Germinal center (tissue), 1 donor: ENCODE results near the gene TPM3.
A peak's percentile ranks its signal among the peaks of the same experiment; 100 is the strongest.
"Not testable (repeated sequence)": the region's sequence is repeated elsewhere in the genome, so short reads cannot be mapped to it uniquely, and the experiment has no call there.

Source experiments
- DNase-seq: peaks from one replicate; pipeline ENCODE4 v3.0.0; 2012; ENCODE audit warnings: mixed read lengths, low spot score

Gene TPM3

DNA sequence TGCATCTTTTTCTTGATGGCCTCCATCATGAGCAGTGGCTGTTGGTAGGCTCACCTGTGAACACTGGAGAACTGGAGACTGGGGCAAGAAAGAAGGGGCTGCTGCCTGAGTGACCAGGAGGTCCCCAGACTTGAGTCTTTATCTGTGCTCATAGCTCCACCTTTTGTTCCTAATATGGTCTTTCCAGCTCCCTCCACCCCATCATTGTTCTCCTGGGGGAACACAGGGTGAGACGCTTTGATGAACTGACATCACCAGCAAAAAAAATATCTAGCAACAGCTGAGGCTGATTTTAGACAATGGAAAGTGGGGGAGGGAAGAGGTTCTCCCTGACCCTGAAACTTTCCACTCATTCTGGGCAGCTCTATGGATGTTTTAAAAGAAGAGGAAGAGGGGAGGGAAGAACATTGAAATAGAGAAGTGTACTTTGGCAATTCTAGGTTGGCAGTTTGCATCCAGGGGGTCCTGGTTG lies at the start of gene TPM3:
TPM3 (minus strand) TSS at position 111 of the 472 bp plus-strand sequence; CDS start at position 29, 82 bp downstream.
- DNase-seq, result no peak

- no peak for DNase-seq
Observed at GRCh38 chr1:154240294-154240833, 48.5 kb upstream of the TPM3 start.

GRCh38 chr1:154239491-154239890 lies 47.6 kb upstream of the TPM3 start:
- DNase-seq, result no peak

DNA sequence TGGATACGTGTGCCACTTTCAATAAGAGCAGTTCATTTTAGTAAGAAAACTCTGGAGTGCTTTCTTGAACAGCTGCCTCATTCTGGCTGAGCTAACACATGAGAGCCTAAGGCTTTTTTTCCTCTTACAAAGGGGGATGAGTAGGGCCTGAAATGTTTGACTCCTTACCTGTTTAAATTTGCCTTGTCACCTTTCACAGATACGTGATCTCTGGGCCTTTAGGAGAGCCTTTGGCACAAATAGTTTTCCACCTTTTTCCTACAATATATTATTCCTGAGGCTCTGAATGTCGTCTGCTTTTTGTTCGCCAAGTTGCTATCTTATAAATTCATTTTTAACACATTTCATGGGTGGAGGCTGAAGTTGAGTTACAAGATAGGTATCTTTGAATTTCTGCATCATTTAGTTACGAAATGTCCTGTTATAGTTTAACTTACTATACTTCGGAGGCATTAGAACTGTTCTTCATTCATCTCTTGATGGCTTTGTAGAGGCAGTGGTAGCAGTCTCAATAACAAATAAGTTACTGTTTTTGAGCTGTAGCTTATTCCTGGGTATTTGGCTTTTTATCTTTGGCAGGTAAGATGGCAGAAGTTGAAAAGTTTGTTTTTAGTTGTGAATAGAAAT lies 46.1 kb upstream of the TPM3 start:
- no peak for DNase-seq

- no peak for DNase-seq
Observed at GRCh38 chr1:154237435-154237834, 45.5 kb upstream of the TPM3 start.

DNA sequence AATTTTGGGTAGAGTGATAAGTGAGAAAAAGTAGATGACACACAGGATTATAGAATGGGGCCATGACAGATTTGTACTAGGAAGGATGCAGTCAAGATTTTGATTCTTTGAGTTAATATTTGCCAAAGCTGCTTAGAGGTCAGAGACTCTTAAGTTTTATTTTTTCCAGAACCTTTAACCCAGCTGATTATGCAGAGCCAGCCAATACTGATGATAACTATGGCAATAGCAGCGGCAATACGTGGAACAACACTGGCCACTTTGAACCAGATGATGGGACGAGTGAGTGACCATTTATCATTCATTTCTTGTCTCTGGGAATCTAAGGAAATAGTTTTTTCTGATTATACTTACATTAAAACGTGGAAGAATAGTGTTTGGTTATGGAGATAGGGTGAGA lies 45.0 kb upstream of the TPM3 start:
- no peak for DNase-seq

DNA sequence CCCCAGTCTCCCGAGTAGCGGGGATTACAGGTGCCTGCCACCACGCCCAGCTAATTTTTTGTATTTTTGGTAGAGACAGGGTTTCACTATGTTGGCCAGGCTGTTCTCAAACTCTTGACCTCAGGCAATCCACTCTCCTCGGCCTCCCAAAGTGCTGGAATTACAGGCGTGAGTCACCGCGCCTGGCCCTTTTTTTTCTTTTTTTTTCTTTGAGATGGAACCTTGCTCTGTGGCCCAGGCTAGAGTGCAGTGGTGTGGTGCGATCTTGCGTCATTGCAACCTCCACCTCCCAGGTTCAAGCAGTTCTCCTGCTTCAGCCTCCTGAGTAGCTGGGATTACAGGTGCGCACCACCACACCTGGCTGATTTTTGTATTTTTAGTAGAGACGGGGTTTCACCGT lies 41.2 kb upstream of the TPM3 start:
- DNase-seq, result not testable (repeated sequence)

GRCh38 chr1:154231112-154231511 lies 39.2 kb upstream of the TPM3 start:
- DNase-seq, result not testable (repeated sequence)

- DNase-seq, result no peak
Observed at GRCh38 chr1:154225370-154225769, 33.5 kb upstream of the TPM3 start.

DNA sequence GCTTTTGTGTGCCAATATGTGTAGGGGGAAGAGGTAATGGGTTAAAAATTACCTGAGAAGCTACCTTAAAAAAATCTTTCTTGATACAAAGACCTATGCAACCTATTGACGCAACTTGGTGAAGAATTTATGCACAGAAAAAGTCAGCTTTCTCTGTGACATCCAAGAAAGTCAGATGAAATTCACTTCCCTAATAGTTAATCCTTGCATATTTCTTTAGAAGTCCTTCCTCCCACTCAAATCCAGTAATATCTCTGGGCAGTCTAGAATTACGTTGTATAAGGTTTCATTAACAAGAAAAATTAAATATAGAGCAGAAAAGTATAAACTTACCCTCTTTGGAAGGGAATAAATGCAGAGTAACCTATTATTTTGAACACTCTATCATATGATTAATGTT lies 31.7 kb upstream of the TPM3 start:
- no peak for DNase-seq

GRCh38 chr1:154222918-154223317 lies 31.0 kb upstream of the TPM3 start:
- DNase-seq, result no peak

DNA sequence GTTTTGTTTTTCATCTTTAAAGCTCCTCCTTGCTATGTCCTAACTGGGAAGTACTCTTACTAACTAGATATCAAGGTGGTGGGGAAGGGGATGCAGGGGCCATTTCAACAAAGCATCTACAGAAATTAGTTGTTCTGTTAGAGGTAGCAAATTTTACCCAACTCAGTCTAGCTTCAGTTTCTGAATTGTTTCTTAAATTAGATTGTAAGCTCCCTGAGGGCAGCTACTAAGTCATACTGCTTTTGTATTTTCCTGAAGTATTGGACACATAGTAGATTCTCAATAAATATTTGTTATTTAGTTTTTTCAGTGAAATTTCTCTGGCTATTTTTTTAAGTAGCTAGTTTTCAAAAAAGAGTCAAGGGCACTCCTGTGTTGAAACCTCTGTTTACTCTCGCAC lies 30.6 kb upstream of the TPM3 start:
- DNase-seq, result no peak

DNA sequence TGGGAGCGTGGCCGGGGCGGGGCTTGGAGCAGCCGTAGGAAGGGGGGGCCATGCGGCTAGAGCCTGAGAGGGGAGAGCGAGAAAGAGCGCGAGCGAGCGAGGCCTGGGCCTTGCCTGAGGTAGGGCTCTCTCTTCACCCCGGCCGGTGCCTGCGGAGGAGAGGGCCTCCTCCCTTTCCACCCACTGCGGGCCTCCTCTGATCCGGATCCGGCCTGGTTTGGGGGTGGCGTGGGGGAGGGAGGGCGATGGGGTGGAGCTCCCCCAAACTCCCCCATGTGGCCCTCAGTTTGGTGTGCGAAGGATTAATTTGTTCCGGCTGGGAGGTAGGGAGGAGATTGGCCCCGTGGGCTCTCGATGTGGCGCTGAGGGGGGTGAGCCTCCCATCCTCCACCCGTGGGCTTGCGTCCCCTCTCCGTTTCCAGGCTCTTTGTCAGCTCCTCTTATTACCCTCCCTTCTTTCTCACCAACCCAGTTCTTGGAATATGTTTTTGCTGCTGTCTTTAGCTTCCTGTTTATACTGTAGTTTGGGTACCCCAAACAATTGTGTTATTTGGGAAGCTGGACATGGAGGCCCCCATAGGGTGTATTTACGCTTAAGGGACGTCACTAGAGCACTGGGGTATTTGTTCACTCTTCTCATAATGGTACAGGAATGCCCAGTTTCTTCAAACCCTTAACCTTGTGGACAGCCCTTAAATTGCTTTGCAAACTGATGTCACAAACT lies 29.5 kb upstream of the TPM3 start:
- peak; percentile 58 for DNase-seq

- no peak for DNase-seq
Observed at GRCh38 chr1:154220970-154221277, 29.0 kb upstream of the TPM3 start.

DNA sequence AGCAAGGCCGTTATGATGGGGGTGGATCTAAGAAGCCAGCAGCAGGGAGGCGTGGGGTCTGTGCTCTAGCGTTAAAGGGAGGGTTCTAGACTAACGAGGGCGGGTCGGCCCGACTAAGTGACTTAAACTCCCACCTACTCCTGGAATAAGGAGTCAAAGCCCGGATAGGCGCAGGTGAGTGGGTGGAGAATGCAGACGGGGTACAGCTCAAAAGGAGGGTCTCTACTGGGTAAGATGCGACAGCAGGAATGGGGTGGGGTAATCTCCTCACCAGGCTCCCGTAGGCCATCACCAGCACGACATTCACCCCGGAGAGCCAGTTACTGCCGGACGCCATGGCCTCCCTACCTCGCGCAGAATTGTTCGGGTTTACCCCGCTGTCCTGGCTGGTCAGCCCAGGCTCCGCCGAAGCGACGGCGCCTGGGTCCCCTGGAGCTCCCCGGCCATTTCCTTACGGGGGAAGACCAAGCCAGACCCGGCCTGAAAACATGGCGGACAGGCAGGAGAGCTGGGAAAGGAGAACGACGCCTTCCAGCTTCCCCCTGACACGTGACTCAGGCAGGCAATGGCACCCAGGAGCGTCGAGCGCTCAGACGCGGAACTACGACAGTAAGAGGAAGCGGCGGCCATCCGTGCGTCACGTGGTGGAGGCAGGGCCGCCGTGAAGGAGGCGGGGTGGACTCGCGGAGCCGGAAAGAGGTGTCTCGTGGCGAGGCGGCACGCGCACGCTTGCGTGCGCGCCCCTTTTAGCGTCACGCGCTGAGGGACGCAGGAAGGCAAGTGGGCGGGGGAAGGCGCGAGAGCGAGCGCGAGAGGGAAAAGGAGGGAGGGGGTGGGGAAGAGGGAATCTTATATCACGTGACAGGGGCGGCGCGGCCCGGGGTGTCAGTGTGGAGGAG lies 28.4 kb upstream of the TPM3 start, which contains the start of gene UBAP2L:
UBAP2L (plus strand) TSS at position 885 of the 899 bp plus-strand sequence. CDS start 4,169 bp downstream, outside the sequence.
- peak; percentile 94 for DNase-seq

- no peak for DNase-seq
Observed at GRCh38 chr1:154219541-154219940, 27.6 kb upstream of the TPM3 start.

DNA sequence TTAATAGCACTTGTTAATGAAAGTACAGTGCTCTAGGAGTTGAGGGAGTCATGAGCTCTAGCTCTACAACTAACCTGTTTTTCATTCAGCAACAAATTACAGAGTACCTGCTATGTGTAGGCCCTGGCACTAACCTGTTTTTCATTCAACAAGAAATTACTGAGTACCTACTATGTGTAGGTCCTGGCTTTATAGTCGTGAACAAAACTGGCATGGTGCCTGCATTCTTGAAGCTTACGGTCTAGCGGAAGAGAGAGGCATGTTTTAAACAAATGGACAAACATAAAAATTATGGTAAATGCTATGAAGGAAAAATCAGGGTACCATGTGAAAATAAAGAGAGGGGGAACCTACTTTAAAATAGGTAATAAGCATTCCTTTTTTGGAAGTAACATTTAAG lies 26.6 kb upstream of the TPM3 start:
- DNase-seq, result no peak

- no peak for DNase-seq
Observed at GRCh38 chr1:154213274-154213673, 21.4 kb upstream of the TPM3 start.

DNA sequence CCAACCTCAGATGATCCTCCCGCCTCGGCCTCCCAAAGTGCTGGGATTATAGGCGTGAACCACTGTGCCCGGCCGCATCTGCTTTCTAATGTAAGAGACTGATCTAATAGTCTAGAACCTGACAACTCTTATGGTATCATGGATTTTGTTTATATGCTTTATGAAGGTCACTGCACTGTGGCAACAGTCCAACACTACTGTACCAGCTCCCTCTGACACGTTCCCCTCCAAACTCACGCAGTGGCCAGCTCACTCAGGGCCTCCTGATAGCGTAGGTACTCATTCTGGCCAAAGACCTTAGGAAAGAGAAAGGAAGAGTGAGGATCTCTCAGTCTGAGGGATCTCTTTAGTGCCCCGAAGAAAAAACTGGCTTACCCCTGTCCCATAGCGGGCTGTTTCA lies 20.2 kb upstream of the TPM3 start:
- no peak for DNase-seq

DNA sequence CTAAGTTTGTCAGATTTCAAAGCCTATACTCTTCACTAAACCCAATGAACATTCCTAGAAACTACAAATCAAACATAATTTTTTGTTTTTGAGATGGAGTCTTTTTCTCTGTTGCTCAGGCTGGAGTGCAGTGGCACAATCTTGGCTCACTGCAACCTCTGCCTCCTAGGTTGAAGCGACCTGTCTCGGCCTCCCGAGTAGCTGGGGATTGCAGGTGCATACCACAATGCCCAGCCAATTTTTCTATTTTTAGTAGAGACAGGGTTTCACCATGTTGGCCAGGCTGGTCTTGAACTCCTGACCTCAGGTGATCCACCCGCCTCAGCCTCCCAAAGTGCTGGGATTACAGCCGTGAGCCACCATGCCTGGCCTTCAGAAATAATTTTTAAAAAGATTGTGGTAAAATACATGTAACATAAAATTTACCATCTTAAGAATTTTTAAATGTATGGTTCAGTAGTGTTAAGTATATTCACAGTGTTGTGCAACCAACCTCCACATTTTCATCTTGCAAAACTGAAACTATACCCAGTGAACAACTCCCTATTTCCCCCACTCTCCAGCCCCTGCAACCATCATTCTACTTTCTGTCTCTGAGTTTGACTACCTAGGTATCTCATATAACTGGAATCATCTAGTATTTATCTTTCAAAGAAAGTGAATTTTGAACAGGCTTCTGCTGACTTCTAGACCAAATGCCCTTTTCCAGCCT lies 16.9 kb upstream of the TPM3 start:
- DNase-seq, result no peak

DNA sequence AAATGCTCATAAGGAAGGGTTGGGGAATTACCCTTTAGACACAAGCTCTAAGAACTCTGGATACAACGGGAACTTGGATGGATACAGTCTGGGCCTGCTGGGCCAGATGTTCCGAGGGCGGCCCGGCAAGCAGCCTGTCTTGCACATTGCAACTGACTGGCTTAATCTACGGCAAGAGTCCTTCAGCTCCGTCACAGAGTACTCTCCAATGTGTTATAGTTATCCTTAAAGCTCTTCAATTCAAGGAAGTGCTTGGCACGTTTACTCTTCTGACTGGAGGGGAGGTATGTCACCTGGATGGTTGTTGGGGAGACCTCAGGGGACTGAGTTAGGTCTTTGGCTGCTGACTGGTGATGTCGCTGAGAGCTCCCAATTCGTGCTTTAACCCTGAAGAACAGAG lies 15.4 kb upstream of the TPM3 start:
- no peak for DNase-seq

DNA sequence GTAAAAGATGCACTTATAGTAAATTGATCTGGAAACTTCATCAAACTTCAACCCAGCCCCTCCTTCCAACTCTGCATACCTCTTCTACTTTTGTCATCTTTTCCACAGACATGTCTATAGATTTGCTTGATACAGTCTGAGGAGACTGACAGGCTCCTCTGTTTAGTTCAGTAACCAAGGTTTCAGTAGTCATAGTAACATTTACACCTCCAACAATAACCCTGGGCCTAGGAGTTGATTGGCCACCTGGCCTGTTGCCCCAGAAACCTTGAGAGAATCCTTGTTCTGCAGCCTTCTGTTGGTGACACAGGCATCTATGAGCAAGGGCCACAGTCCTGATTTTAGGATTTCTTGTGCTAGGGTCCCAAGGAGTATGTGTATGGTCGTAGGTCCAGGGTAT lies 14.3 kb upstream of the TPM3 start, which contains the start of gene CFAP141:
CFAP141 (minus strand) TSS at position 138 of the 400 bp plus-strand sequence; CDS start at position 112, 26 bp downstream.
- no peak for DNase-seq
